Fibroblast of the aortic adventitia (primary cell): ENCODE data around the gene ATG2A. TPM values are rescaled to one million over a fixed set of nuclear protein-coding genes. Genes with fewer than 3 reads are reported as not detected.

Experiments
- DNase-seq: peaks from one replicate; pipeline ENCODE4 v3.0.0-alpha.2; 2010; ENCODE audit warnings: low read depth
- H3K4me3 ChIP-seq: 2 replicates; pipeline ENCODE4 v1.5.1; 2011; ENCODE audit warnings: low read depth, mild to moderate bottlenecking, control low read depth, low read length, moderate library complexity
- total RNA-seq: library from RNA; depleted of rRNA; stranded (reverse); fragments of >200 nt; gene quantifications from 2 replicates; pipeline ENCODE4 v1.2.3, GENCODE V29; 2012; ENCODE audit warnings: low replicate concordance
- TF ChIP-seq, protein P1 (sequence below): IDR thresholded peaks from 2 replicates; pipeline ENCODE4 v1.5.1; 2011; ENCODE audit warnings: mild to moderate bottlenecking, low read length, control low read depth, inconsistent platforms; ENCODE audit not compliant: insufficient read depth

The ATG2A gene
- total RNA-seq, 1 donor = 18.8 TPM

DNA sequence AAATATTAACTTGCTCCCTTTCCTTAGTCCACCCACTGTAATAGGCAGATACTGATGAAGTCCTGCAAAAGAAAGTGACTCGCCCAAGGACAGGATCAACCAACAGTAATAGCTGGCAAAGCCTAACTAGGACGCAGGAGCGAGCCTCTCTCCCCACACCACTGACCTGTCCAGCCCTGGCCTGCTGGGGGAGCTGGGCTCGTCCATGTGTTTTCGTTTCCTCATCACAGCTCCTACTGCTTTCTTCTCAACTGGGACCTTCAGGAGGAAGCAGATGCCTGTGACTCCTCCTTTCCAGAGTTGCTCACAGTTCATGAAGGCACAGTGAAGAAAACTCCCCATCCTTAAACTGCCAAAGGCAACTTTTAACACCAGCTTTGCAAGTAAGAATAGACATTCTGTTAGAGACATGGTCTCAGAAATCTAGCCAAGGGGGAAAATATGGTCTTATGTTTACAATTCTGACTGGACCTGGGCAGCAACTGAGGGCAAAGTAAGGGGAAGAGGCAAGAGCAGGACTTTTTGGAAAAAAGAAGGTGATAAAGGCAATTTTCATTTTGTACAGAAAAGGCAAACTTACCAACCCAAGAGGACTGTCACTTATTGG is 30.3 kb upstream of the ATG2A start:
- TF ChIP-seq, protein P1, sequence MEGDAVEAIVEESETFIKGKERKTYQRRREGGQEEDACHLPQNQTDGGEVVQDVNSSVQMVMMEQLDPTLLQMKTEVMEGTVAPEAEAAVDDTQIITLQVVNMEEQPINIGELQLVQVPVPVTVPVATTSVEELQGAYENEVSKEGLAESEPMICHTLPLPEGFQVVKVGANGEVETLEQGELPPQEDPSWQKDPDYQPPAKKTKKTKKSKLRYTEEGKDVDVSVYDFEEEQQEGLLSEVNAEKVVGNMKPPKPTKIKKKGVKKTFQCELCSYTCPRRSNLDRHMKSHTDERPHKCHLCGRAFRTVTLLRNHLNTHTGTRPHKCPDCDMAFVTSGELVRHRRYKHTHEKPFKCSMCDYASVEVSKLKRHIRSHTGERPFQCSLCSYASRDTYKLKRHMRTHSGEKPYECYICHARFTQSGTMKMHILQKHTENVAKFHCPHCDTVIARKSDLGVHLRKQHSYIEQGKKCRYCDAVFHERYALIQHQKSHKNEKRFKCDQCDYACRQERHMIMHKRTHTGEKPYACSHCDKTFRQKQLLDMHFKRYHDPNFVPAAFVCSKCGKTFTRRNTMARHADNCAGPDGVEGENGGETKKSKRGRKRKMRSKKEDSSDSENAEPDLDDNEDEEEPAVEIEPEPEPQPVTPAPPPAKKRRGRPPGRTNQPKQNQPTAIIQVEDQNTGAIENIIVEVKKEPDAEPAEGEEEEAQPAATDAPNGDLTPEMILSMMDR = peak; percentile 16
- DNase-seq = no peak
- no peak overlapping the region for H3K4me3 ChIP-seq

DNA sequence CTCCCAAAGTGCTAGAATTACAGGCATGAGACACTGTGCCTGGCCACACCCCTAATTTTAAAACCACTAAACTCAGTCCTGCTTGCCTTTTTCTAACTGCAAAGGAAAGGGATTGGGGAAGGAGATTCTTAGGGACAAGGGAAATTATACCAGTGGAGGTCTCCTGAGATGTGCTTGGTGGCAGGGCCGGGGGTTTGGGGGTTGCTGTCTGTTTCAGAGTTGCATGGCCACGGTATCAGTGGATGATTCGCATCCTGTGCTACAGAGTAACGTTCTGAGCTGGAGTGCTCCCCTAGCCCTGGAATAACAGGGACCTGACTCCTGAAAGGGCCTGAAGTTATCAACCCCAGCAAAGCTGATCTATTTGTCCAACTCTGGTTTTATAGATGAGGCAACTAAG is 19.5 kb upstream of the ATG2A start:
- H3K4me3 ChIP-seq = no peak overlapping the region
- TF ChIP-seq, protein P1 = no peak
- no peak for DNase-seq

DNA sequence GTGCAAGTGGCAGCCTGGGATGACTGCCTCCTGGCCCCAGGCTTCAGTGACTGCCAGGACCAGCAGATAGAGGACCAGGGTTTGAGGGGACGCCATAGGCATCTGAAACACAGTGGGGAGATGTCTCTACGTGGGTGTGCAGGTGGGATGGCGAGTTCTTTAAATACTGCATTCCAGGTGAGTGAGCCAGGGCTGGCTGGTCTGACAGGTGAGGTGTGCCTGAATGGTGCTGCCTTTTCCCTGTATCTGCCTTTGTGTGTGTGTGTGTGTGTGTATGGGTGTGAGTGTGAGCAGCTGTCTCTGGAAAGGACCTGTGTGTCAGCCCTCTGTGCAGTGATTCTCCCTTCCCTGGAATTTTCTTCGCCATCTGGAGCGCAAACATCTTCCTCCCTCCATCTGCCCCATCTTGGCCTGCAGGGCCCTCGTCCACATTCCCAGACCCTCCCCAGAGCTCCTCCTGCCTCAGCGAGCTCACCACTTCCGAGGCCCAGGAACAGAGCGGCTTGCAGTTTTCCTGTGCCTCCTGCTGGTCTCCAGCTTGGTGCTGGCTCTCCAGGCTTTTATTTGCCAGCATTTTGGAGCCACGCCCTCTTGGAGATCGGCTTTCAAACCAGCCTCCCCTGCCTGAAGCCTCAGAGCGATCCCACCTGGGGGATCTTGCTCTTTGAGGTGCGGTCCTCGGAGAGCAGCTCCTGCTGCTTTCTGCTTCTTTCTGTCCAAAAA is 18.5 kb upstream of the ATG2A start, which contains the start of gene GPHA2:
TSS of gene GPHA2 (minus strand) at position 535 of the 723 bp plus-strand sequence. CDS start at position 102, 433 bp downstream.
- H3K4me3 ChIP-seq = no peak within 1 kb of the TSS
- peak; percentile 23 for DNase-seq
- TF ChIP-seq, protein P1 = peak; percentile 3

DNA sequence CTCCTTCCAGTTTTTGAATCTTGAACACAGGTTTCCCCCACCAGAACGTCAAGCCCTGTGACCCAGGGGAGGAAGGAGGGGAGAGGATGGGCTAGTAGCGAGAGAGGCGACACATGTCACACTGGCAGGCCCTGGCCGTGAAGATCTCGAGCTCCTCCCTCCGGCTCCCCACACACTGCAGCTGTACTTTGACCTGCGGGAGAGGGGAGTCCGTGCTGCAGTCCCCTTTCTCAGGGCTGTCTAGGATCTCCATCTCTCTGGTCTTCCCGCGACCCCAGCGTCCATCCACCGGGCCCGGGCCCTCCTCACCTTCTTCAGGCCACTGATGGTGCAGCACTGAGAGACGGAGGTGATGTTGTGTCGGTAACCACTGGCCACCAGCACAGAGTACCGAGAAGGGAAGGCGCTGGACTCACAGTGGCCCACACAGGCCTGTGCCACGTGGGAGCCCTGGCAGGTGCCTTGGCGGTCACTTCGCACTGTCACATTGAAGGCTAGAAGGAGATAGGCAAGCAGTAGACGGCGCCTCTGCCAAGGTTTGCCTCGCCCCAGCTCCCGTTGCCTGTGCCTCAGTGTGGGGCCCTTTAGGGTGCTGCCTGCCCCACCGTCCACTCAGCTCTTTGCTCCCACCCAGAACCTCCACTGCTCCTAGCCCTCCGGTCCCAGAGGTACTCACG is 17.8 kb upstream of the ATG2A start:
- DNase-seq = no peak
- TF ChIP-seq, protein P1 = no peak

DNA sequence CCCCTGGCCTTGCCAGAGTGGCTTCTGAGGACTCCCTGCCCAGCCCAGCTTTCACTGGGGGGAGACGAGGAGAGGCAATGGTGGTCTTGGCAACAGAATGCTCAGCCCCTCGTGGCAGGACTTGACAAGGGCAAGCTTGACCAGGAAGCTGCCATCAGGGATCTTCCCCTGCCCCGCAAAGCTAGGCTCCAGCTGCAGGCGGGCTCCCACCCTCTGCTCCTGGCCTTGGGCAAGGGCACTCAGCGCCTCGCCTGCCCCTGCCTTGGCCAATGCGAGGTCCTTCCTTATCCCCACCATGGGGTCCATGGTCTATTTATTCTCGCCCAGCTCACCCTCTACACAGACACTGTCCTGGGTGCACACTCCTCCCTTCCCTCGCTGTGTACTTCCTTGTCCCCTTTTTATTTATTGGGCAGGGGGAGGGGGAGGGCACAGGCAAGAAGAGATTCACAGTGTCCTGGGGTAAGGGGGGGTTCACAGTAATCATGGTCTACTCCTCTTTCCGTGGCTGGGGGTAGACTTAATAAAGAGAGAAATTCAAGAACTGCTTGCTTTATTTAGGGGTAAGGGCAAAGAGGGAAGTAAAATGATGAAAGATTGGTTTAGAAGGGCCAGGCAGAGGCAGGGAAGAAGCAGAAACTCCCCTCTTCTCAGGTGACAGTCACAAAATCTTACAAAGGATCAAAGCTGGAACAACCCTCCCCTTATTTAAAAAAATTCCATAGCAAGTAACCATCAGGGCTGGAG is 17.1 kb upstream of the ATG2A start:
- DNase-seq = no peak
- no peak overlapping the region for H3K4me3 ChIP-seq
- TF ChIP-seq, protein P1 = no peak

More for the DNA sequence above, 17.8 kb upstream of the ATG2A start:
- H3K4me3 ChIP-seq = no peak overlapping the region

DNA sequence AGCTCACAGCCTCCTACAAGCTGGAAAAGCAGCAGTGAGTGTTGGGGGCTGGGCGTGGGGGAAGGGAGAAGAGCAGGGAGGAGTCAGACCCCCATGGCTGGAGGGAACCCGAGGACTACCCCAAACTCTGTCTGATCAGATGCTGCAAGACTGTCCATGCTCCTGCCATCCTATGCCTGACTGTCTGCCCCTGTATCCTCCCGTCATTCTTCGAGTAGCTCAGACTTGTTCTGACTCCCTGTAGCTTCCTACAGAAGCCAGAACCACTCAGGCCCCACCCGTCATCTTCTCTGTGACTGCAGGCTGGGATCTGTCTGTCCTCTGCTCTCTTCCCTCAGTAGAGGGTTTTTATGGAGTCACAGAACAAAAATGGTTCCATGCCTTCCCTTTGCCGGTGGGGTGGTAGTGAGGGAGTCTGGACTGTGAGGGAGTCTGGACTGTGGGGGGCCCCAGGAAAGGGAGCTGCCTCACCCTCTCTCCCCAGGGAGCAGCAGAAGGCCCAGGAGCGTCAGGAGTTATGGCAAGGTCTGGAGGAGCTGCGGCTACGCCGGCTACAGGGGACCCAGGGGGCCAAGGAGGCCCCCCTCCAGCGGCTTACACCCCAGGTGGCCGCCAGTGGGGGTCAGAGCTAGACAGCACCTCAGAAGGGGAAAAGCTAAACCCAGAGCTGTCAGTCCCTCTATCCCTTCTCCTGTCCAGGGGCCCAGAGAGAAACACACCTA is 16.4 kb upstream of the ATG2A start:
- TF ChIP-seq, protein P1 = no peak
- no peak overlapping the region for H3K4me3 ChIP-seq
- DNase-seq = no peak
